ENCODE measurements around the gene AK8.

The AK8 gene

GRCh38 chr9:132769906-132770769, 107.9 kb downstream of the AK8 start:
- peak; percentile 82 for DNase-seq

- DNase-seq, result peak; percentile 81
Measured at GRCh38 chr9:132768932-132769905, 108.9 kb downstream of the AK8 start.

DNA sequence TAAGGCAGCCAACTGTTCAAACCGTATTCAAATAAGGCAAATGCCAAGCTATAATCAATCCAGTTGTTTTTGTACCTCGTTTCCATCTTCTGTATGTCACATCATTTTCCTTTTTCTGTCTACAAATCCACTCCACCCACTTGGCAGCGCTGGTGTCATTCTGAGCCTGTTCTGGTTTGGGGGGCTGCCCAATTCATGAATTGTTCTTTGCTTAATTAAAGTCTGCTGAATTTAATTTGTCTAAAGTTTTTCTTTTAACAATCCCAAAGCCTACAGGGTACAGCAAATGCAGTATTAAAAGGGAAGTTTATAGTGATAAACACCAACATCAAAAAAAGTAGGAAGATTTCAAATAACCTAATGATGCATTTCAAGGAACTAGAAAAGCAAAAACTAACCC, 114.5 kb downstream of the AK8 start:
- no peak for DNase-seq

- no peak for DNase-seq
Measured at GRCh38 chr9:132762896-132763295, 115.2 kb downstream of the AK8 start.

GRCh38 chr9:132761602-132762001, 116.5 kb downstream of the AK8 start:
- DNase-seq, result no peak

DNA sequence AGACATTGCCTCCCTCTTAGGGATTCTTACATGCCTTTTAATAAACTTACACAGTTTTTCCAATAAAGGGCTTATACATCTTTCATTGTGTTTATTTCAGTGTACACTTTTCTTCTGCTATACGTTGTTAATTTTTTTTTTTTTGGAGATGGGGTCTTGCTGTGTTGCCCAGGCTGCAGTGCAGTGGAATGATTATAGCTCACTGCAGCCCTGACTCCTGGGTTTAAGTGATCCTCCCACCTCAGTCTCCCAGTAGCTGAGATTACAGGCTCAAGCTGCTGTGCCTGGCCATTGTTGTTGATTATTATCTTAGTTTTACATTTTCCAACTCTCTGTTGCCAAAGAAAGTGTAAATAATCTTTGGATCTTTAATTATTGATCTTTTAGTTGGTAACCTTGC, 118.0 kb downstream of the AK8 start:
- DNase-seq, result no peak

- no peak for DNase-seq
Measured at GRCh38 chr9:132757016-132757415, 121.1 kb downstream of the AK8 start.

DNA sequence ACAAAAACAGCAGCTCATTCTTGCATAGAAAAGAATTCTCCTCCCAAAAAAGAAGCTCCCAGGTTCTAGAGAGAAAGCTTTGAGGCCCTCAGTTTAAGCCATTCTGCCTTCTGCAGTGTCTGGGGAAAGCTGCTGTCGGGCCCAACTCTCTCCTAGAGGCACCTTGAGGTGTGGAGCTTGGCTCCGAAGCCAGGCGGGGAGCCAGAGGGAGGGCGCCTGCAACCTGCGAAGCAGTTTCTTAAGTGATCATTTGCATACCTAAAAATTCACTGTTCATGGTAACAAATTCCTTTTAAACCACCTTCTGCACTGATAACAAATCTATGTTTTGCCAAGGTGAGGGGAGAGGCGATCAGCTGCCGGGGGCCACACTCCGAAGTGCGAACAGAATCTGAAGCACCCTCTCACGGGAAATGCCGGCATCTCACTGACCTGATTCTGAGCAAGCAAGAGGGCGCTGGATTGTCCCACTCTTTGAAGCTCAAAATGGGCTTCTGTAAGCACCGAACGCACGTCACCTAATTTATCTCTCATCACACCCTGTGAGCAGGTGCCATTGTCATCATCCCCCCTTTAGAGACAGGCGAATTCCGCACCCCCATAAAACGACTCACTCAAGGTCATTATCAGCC, 121.8 kb downstream of the AK8 start:
- DNase-seq, result no peak

DNA sequence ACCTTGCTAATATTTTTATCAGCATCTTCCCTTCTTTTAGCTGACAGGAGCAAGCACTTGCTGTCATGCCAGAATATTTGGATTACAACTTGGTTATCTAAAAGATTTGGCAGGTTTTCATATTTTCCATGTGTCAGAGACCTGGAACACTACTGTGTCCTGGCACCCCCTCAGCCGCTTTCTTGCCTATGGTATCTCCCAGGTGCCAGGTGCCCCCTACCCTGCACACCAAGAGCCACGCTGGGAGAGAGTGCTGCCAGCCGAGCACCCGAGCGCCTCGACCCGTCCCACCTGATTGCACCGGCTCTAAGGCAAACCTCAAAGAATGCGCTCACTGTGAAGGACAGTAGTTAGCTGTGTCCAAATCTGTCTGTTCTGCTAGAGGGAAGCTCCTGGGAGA, 123.0 kb downstream of the AK8 start:
- DNase-seq, result no peak

DNA sequence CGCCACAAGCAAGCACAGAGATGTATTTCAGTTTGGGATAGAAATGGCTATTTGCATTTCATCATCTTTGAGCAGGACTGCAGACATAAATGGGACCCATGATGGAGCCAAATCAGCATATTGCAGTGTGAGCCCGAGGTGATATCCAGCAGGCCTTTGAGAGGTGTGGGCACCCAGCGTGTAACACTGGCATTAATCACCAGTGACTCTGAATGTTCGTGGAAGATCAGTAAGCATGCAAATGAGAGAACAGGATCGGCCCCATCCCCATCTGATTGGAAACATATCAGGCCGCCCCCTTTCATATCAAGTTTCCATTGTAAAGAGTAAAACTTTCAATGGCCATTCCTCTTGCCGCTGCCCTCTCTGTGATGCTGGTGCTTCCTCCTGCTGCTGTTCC, 123.8 kb downstream of the AK8 start:
- no peak for DNase-seq

GRCh38 chr9:132753593-132753880, 124.5 kb downstream of the AK8 start:
- no peak for DNase-seq

- no peak for DNase-seq
Measured at GRCh38 chr9:132752877-132753592, 125.0 kb downstream of the AK8 start.

- DNase-seq, result no peak
Measured at GRCh38 chr9:132750668-132751067, 127.4 kb downstream of the AK8 start.

DNA sequence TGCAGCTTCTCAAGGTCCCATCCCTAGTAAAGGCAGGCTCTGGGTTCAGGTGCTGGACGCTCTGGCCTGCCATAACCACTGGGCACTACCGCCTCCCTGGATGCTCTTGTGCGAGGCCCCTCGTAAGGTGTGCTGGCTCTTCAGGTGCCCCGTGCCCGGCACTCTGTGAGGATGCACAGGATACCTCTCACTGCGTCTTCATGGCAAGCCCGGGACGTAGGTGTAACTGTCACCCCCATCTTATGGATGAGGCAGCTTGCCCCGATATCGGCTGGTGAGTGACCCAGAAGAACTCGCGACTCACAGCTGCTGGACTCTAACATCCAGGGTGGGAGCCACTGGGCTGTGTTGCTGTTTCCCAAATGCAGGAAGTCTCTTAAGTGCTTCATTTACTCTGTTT, 128.8 kb downstream of the AK8 start:
- no peak for DNase-seq

- peak; percentile 40 for DNase-seq
Measured at GRCh38 chr9:132748450-132748849, 129.6 kb downstream of the AK8 start.

DNA sequence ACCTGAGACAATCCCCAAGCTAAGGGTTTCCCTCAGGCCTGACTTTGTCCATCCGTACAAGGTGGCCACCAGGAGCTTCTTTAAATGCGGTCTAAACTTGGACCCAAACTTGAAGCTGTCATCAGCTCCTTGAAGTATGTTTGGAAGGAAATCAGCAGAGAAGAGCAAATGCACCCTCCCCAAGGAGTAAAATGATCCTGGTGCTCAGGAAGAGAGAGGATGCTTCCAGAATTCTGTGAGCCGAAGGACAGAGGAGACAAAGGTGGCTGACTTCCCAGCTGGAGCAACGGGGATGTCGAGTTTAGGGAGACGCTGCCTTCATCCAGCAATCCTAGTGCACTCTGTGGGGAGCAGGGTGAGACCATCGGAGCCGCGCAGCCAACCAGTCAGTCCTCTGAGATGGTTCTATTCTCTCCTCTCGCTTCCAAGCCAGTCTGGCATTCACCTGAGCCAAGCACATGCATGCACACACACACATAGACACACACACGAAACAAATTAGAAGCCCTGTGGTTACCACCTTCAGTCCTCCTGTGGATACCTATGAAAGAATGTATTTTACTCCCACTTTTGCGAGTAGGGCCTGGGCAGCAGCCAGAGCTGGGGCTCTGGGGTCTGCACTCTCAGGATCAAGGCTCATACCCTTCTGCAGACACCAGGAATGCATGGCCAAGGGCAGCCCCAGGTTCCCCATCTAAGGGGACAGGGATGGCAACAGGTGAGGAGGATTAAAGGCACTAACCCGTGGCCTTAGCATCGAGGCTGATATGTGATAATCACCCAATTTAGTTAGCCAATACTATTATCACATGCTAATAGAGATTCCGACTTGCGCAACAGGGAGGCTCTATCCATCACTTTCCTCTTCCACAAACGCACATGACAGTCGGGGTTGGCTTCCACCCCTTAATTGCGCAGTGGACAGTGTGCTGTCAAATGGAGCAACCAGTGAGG, 132.1 kb downstream of the AK8 start:
- DNase-seq, result no peak

DNA sequence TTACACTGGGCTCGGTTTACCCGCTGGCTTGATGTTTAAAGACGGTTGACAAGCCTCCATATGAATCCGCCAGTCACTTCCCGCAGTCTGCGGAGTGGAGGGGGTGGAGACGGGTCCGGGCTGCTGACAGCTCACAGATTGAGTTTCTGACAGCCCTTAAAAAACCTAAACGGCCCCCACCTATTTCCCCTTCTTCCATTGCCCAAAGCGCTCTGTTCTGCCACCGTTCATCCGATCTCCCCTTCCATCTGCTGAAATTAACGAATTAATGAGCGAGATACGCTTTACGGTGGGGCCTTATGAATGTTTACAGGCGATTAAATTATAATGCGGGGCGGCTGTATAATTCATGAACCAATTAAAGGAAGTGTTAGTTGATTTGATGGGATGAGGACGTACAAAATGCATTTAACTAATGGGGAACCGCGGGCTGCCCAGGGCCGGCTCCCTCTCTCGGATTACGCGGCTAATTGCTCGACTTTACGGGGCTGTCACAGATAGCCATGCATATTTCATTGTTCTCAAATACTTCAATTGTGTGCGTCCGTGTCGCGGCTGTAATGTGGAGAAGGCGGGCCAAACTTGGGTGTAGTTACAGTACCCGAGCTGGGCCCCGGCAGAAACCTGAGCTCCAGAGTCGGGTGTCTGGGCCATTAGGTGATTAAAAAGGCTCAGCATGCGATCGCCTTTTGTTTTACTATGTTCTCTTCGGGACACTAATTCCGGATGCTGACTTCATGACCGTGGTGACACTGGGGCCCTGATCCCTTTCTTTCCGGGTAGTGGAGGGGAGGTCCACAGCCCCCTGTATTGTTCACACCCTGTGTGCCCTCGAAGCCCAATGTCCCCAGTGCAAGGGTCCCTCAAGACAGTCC, 133.0 kb downstream of the AK8 start:
- DNase-seq, result no peak

GRCh38 chr9:132743931-132744479, 134.1 kb downstream of the AK8 start:
- DNase-seq, result no peak

- DNase-seq, result no peak
Measured at GRCh38 chr9:132742821-132743311, 135.2 kb downstream of the AK8 start.
